Thoracic aorta endothelial cell (primary cell): ENCODE results near the gene ARHGEF3. TPM values are rescaled to one million over a fixed set of nuclear protein-coding genes. Genes with fewer than 3 reads are reported as not detected.

Experiments used
- total RNA-seq: library from RNA; depleted of rRNA; stranded (reverse); fragments of >200 nt; gene quantifications from 2 replicates; pipeline ENCODE4 v1.2.3, GENCODE V29; 2012

Gene ARHGEF3, protein sequence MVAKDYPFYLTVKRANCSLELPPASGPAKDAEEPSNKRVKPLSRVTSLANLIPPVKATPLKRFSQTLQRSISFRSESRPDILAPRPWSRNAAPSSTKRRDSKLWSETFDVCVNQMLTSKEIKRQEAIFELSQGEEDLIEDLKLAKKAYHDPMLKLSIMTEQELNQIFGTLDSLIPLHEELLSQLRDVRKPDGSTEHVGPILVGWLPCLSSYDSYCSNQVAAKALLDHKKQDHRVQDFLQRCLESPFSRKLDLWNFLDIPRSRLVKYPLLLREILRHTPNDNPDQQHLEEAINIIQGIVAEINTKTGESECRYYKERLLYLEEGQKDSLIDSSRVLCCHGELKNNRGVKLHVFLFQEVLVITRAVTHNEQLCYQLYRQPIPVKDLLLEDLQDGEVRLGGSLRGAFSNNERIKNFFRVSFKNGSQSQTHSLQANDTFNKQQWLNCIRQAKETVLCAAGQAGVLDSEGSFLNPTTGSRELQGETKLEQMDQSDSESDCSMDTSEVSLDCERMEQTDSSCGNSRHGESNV
- total RNA-seq = 19.4 and 20.2 TPM in 2 replicates

DNA sequence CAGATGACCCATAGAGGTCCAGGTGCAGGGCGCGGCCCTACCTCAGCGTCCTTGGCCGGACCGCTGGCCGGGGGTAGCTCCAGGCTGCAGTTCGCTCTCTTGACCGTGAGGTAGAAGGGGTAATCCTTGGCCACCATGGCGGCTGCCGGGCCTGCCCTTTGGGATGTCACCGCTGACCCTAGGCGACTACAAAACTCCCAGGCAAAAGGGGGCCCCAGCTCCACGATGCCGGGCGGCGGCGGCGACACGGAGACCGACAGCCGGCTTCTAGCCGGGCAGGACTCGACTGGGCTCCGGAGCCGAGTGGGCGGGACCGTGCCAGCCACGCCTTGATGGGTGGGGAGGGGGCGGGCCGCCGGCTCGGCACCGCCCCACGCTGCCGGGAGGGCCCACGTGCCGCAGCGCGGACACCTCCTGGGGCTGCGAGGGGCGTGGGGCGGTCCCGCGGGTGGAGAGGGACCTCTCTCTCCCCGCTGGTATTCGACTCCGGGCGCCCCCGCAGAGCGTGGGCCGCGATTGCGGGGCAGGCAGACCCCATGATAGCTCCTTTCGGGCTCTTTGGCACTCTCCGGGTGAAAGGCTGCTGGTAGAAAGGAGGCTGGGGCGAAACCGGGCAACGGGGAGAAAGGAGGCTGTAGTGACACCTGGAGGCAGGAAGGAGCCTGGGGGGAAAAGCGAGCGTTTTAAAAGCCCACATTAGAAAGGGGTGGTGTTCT is at the start of gene ARHGEF3:
ARHGEF3 (minus strand) TSS at position 288 of the 716 bp plus-strand sequence; CDS start at position 137, 151 bp downstream.

DNA sequence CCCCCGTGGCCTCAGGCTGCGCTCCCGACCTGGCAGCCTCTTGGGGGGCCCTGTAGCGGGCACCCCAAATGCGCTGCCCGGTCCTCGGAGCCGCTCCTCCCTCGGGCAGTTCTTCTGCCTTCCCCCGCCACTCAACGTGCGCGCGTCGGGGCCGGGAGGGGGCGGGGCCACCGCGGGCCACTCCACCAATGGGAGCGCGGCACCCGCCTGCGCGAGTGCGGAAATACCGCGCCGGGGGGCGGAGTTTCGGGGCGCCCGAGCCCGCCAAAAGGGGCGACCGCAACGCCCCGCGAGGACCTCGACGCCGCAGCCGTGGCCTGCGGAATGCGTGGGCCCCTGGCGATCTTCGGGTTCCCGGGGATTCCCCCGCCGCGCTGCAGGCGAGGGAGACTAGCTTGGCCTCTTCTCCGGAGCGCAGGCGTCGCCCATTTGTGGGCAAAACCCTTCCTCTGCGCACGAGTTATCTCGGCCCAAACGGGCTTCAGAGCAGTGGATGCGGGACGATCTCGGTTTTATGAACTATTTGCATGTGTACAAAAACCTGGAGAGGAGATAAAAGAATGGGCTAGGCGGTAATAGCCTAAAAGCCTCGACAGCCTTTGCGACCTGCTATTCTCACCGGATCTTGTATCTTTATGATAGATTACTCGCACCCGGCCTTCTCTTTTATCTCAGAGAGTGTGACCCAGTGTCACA is 118.5 kb downstream of the ARHGEF3 start, which contains the start of gene TASOR:
TASOR (minus strand) TSS at position 144 of the 696 bp plus-strand sequence. CDS start 259 bp downstream, outside the sequence.

Other genes with a start within 250 kb of the ARHGEF3 start
- 30.5 and 31.2 TPM in 2 replicates for gene CCDC66, start 244.8 kb downstream of the ARHGEF3 start, total RNA-seq
- gene TASOR, start 118.7 kb downstream of the ARHGEF3 start, total RNA-seq = 85.9 and 90.4 TPM in 2 replicates